Stimulated activated CD8-positive, alpha-beta memory T cell treated with anti-CD3 and anti-CD28 coated beads, Interleukin-12 subunit alpha, Interleukin-12 subunit beta, amount 100 ng/mL, for 4 hours (primary cell): ENCODE measurements around the gene RSPH9.
"Not testable (repeated sequence)": the region's sequence is repeated elsewhere in the genome, so short reads cannot be mapped to it uniquely, and the experiment has no call there.

ENCODE experiments used
- DNase-seq: peaks from one replicate; pipeline ENCODE4 v3.0.0-alpha.2; 2020; ENCODE audit warnings: low read depth

Gene RSPH9

DNA sequence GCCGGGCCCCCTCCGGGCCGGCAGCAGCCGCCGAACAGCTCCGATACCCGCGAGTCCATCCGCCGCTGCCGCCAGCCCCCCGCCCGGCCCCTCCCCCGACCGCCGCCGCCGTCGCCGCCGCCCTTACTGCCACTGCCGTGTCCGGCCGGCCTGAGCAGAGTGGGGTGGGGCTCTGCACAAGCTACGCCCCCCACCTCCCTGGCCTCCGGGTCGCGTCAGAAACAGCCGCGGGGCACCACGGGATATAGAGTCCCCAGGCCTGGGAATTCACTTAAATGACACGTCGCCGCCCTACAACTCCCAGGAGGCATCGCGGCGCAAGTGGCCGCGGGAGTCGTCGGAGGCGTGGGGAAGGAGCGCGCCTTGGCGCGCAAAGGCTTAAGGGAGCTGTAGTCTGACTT lies 15.7 kb upstream of the RSPH9 start, which contains the start of gene GTPBP2:
TSS of gene GTPBP2 (minus strand) at position 161 of the 401 bp plus-strand sequence. CDS start at position 59, 102 bp downstream.
- peak; percentile 94 for DNase-seq

DNA sequence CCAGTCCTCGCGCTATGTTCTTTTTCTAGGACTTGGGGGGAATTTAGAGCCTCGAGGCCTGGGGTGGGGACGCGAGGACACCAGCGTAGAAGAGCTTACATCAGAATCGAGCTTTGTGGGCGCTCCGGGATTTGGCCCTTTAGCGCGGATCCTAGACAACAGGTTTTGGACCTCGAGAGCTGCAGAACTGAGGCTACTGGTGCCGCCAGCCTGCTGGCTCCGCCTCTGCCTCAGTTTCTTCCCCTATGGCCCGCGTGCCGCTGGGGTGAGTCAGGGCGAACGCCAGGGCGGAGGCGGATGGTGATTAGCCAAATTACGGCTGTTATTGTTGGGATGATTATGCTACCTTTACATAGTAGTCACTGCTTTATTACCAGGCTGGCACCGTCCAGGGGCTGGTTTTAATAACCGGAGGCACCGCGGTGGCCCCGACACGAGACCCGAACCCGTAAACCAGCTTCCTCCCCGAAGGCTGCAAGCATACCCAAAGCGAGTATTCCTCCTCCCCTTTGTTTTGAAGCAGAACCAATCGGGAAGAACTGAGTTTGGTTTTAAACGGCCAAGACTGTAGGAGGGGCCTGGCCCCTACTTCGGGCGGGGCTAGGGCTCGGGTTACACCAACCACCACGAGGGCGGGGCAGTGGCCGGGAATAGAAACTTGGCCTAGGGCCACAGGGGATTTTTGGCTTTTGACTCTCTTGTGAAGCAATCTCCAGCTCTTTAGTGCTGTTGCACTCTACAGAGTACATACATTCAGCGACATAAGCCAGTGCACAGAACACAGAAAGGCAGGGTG lies 15.1 kb upstream of the RSPH9 start:
- DNase-seq = peak; percentile 73

DNA sequence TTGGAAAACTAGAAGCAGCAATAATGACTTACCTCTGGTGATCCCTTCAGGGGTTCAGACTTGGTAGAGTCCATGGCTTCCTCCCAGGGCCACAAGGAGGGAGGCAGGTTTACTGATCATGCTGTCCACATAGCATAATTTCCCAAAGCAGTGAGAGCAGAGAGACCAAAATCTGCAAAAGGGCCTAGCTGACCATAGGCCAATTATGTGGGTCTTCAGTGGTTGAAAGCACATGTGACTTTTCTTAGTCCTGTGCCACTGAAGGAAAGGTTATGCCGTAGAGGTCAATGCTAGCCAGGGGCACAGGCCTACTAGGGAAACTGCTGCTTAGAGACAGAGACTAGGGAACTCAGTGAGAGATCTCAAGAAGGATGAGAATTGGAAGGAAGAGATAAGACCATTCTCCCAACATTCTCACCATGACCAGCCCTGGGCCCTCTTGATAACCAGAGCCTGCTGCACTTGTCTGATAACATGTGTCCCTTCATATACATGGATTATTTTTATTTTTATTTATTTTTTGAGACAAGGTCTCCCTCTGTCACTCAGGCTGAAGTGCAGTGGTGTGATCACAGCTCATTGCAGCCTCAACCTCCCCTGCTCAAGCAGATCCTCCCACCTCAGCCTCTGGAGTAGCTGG lies 13.7 kb upstream of the RSPH9 start:
- no peak for DNase-seq

DNA sequence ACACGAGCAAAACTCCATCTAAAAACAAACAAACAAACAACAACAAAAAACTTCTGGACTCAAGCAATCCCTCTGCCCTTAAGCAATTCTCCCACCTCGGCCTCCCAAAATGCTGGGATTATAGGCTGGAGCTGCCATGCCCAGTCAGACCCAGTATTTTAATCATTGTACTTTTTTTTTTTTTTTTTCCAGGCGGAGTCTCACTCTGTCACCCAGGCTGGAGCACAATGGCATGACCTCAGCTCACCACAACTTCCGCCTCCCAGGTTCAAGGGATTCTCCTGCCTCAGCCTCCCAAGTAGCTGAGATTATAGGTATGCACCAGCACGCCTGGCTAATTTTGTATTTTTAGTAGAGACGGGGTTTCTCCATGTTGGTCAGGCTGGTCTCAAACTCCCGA lies 11.8 kb upstream of the RSPH9 start:
- DNase-seq = not testable (repeated sequence)

DNA sequence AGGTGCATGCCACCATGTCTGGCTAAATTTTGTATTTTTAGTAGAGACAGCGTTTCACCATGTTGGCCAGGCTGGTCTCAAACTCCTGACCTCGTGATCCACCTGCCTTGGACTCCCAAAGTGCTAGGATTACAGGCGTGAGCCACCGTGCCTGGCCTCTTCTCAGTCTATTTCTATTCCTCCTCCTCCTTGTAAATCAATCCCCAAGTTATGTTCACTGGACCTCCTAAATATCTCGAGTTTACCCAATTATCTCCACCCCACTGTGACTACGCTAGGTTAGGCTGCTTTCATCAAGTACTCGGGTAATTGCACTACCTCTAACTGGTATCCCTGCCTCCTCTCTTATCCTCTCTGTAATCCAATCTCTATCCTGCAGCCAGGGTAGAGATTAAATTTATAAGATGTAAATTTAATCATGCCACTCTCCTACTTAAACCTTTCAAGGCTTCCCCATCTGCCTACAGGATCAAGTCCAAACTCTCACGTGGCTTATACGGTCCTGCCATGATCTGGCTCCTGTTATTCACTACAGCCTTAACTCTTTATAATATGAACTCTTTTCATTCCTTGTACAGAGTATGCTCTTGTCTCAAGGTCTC lies 10.0 kb upstream of the RSPH9 start:
- DNase-seq = no peak

DNA sequence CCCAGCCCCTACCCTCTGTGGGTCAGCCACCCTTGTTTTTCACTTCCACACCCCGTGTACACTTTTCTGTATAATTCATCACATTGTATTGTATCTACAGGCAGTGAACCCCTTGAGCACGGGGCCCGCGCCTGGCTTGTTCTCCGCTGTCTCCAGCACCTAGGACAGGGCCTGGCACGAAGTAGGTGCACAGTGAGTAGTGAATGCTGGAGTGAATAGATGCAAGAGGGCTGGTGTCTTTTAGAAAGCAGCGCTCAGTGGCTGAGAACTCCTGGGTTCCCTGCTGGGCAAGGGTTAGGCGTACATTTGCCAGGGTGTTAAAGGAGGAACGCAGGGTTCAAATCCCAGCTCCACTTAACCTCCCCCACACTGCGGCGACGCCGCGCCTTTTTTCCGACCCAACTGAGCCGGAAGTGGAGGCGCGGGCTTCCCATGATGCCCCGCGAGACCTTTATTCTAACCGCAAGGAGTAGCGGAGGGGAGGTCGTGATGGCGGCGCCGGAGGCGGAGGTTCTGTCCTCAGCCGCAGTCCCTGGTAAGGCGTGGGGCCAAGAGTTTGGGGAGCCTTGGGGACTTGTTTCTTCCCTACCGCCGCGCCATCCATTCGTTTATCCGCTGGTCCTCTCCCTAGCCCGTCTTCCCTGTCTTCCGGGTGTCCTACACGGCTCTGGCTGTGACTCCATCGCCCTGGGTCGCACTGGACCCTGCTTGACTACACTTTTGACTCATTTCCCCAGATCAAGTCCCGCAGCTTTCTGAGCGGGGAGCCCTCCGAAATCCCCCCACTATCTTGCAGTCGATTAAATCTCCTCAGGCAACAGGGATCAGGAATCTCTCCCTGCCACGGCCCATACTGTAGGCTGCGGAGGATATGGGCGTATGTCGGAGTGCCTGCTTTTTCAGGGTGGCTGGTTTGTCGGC lies 9.2 kb upstream of the RSPH9 start, which contains the start of gene MAD2L1BP:
TSS of gene MAD2L1BP (plus strand) at position 454 of the 921 bp plus-strand sequence. CDS start at position 490, 36 bp downstream.
- DNase-seq = peak; percentile 77

DNA sequence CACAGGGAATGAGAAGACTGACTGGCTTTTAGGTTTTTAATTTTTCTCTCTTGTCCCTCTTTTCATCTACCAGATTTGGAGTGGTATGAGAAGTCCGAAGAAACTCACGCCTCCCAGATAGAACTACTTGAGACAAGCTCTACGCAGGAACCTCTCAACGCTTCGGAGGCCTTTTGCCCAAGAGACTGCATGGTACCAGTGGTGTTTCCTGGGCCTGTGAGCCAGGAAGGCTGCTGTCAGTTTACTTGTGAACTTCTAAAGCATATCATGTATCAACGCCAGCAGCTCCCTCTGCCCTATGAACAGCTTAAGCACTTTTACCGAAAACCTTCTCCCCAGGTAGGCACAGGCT lies 8.6 kb upstream of the RSPH9 start:
- no peak for DNase-seq

DNA sequence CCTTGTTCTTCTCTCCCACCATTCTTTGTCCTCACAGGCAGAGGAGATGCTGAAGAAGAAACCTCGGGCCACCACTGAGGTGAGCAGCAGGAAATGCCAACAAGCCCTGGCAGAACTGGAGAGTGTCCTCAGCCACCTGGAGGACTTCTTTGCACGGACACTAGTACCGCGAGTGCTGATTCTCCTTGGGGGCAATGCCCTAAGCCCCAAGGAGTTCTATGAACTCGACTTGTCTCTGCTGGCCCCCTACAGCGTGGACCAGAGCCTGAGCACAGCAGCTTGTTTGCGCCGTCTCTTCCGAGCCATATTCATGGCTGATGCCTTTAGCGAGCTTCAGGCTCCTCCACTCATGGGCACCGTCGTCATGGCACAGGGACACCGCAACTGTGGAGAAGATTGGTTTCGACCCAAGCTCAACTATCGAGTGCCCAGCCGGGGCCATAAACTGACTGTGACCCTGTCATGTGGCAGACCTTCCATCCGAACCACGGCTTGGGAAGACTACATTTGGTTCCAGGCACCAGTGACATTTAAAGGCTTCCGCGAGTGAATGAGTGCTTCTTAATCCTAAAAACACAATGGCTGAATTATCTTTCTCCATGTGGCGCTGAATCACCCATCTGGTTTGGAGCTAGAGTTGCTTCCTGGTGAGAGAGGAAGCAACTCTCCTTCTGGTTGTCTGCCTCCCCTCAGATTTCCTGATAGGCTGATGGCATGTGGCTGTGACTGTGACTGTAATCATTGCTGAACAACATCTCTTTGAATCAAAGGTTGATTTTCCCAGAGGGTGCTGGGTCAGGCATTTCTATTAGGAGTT lies 4.6 kb upstream of the RSPH9 start:
- no peak for DNase-seq

DNA sequence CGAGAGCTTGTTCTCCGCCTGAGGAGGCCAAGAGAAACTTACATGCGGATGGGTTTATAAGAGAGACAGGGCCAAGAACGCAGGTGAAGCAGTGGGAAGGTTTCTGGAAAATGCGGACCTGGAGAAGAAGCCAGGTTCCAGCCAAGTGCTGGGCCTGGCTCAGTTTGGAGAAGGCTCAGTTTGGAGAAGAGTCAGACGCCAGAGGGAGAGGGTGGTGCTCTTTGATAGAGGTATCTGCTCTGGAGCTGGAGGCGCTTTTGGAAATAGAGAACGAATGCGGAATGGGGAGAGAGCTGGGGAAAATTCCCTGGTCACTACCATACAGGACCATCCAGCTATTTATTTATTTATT lies 753 bp downstream of the RSPH9 start:
- DNase-seq = no peak

DNA sequence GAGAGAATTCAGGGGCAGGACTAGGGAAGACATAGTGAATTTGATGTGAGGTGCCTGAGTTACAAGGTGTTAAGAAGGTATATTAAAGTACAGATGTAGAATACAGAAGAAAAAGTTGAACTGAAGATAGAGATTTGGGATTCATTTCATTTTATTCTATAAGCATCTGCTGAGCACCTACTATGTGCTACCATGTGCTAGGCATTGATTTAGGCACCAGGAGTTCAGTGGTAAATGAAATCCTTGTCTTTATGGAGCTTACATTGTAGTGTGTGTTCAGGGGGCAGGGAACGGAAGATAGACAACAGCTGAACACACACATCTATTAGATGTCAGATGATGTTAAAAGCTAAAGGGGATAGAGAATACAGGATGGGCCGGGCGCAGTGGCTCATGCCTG lies 2.8 kb downstream of the RSPH9 start:
- DNase-seq = no peak

DNA sequence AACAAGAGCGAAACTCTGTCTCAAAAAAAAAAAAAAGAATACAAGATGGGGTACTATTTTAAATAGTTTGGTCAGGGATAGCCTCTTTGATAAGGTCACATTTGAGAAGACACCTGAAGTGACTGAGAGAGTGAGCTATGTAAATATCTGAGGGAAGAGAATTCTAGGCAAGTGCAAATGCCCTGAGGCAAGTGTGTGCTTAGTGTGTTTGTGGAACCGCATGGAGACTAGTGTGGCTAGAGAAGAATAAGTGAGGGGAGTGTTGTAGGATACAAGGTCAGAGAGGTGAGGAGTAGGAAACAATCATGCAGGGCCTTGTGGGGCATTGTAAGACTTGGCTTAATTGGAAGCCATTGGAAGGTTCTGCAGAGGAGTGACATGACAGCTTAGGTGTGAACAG lies 3.4 kb downstream of the RSPH9 start:
- no peak for DNase-seq

DNA sequence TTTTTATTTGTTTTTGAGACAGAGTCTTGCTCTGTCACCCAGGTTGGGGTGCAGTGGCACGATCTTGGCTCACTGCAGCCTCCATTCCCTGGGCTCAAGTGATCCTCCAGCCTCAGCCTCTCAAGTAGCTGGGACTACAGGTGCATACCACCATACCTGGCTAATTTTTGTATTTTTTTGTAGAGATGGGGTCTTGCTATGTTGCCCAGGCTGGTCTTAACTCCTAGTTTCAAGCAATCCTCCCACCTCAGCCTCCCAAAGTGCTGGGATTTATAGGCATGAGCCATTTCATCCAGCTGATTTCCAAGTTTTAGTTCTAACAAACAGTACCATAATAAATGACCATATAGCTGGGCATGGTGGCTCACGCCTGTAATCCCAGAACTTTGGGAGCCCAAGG lies 8.0 kb downstream of the RSPH9 start:
- DNase-seq = not testable (repeated sequence)

DNA sequence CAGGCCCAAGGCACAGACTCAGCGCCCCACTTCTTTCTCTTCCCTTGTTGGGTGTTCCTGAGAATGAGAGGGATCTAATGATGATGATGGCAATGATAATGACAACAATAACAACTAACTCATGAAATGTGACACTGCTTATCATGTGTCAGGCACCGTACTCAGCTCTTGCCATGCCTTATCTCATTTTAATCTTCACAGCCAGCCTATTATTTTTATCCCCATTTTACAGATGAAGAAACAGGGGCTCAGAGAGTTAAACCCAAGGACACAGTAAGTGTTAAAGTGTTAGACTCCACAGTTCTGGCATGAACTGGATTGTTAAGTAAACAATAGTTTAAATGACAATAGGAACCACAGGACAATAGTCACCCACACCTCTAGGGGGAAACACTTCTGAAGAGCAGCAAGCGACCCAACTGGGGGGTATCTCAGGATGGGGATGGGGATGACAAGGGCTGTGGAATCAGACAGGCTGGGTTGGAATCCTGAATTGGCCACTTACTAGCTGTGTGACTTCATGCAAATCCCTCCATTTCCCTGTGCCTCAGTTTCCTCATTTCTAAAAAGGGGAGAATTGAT lies 12.5 kb downstream of the RSPH9 start:
- DNase-seq = no peak

DNA sequence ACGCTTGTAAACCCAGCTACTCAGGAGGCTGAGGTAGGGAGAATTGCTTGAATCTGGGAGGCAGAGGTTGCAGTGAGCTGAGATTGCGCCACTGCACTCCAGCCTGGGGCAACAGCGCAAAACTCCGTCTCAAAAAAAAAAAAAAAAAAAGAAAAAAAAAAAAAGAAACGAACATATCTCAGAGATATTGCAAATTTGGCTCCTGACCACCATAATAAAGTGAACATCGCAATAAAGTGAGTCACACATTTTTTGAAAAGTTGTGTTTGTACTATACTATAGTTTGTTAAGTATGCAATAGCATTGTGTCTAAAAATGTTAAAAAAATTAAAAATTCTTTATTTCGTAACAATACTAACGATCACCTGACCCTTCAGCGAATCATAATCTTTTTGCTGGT lies 13.3 kb downstream of the RSPH9 start:
- DNase-seq = no peak

DNA sequence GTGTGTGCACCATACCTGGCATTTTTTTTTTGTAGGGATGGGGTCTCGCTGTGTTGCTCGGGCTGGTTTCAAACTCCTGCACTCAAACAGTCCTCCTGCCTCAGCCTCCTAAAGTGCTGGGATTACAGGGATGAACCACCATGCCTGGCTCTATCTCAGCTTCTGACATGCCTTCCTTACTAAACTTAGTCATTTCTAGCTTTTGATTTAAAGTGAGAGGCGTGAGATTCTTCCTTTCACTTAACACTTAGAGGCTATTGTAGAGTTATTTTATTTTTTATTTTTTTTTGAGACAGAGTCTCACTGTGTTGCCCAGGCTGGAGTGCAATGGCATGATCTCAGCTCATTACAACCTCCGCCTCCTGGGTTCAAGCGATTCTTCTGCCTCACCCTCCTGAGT lies 18.1 kb downstream of the RSPH9 start:
- not testable (repeated sequence) for DNase-seq

DNA sequence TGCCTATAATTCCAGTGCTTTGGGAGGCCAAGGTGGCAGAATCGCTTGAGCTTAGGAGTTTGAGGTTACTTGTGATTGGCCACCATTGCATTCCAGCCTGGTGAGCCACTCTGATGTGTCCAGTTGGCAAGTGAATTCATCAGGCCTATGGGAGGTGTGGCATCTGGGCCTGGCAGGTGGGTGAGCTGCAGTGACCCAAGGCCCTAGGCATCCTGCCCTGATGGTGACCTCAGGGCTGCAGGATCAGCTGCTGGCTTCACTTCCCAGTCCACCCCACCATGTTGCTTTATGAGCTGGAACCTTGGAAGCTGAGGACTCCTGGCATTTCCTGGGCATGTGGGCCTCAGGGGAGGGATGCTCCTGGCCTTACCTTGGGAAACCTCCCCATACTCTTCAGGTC lies 20.5 kb downstream of the RSPH9 start:
- no peak for DNase-seq

DNA sequence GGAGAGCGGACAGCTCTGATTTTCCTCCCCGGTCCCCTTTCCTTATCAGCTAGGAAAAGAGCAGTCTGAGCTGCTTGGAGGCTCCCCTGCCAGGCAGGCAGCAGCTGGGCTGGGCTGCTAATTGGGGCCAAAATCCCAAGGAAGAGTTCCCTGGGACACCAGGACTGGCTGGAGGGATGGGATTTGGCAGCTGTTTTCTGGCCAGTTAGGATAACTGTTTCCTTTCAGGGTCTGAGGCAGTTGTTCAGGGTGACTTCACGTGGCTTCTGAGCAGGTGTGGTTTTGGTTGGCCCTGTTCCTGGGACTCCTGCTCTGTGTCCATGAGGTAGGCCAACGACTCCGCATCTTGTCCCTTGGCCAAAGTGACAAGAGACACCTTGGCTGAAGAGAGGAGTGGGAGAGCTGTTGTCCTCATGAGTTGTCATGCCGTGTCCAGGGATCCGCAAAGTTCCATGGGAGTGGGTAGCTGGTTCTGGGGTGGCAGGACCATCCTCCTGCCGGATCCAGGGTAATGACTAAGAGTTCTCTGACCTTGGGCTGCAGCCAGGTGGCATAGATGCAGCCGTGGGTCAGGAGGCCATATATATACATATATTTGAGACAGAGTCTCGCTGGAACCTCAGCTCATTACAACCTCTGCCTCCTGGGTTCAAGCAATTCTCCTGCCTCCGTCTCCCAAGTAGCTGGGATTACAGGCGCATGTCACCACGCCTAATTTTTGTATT lies 21.5 kb downstream of the RSPH9 start:
- no peak for DNase-seq

DNA sequence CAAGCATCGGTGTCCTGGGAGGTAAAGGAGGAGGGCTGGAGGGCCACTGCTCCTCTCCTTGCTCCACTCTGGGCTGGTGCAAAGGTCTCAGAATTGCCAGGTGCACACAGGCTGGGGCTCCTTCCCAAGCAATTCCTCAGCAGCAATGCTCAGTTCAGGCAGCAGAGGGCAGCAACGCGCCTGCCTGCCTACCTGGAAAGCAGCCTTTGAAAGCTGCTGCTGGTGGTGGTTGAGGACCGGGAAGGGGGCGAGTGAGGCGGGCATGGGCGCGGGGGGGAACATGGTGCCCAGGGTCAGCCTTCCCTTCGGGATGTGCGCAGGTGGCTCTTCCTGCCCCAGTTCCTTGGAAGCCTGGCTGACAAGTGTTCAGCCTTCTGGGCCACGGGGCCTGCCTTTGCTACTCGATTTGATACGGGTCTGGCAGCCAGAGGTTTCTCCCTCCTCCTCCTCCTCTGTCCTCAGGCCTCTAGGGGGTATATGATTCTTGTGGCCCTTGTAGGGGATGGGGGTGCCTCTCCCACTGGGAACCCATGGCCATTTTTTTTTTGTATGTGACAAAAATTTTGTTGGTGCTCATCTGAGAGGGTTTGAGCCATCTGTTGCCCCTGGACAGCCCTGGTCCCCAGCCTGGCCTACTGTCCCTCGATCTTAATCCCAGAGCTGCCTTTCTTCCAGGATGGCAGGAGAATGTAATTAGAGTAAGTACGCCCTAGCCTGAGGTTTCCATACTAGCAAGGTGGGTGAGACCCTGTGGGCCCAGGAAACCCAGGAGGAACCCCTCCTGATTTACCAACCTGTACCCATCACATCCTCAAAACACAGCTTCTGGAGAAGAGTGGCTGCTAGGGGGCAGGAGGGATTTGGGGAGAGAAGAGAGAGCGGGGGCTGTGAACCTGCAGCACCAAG lies 22.7 kb downstream of the RSPH9 start:
- peak; percentile 51 for DNase-seq
